Activated naive CD4-positive, alpha-beta T cell treated with anti-CD3 and anti-CD28 coated beads, Interleukin-2, amount 50 U/mL, for 72 hours (primary cell): ENCODE results near the gene ANKRD27. TPM values are rescaled to one million over a fixed set of nuclear protein-coding genes. Genes with fewer than 3 reads are reported as not detected.

Experiments
- ATAC-seq, 2 donors: fragments of 150-1000 bp; cut with Tn5 transposase; 2 replicates each; pipeline ENCODE4 v1.10.0; 2021; ENCODE audit warnings: mild to moderate bottlenecking in 2 of 2, moderate library complexity in 2 of 2
- DNase-seq, 2 donors: peaks; one replicate each; pipeline ENCODE4 v3.0.0; 2021 to 2022; ENCODE audit warnings: low spot score in 2 of 2
- H3K27ac Mint-ChIP-seq, 2 donors: one replicate each; pipeline ENCODE4 v1.8.0; 2022; ENCODE audit warnings: mild to moderate bottlenecking in 2 of 2, mixed read lengths in 2 of 2
- H3K36me3 Mint-ChIP-seq, 2 donors: one replicate each; pipeline ENCODE4 v1.8.0; 2022; ENCODE audit warnings: mixed read lengths in 2 of 2
- H3K9me3 Mint-ChIP-seq, 2 donors: one replicate each; pipeline ENCODE4 v1.8.0; 2022; ENCODE audit warnings: mixed read lengths in 2 of 2
- total RNA-seq, 2 donors: library from RNA; stranded (reverse); gene quantifications; one replicate each; pipeline ENCODE4 v1.2.3, GENCODE V29; 2022

Gene ANKRD27
- total RNA-seq, 2 donors from 2014 or later = 30.2 to 38.5 TPM

DNA sequence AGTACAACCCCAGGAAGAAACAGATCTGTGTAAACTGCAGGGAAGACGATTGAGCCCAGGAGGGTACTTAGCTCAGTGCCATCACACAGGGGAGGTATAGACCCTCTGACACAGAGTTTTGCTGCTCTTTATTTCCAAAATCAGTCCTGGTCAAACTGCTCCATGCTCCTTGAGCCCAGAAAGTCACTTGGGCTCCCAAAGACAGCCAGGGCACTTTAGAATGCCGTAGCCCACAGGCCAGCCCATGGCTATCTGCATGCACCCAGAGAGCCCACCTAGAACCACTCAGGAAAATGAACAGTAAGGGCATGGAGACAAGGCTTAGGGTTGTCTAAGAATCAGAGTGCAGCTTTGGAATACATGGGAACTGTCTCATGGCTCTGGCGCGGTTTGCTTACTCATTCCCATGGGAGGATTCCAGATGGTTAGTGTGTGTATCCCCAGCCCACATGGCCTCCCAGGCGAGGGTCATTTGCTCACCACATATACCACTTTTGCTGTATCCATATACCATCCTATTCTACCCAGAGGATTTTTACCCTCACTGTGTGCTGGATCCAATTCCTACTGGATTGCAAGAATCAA, 108.6 kb downstream of the ANKRD27 start:
- DNase-seq (no peak), ATAC-seq (no peak)
- Mint-ChIP-seq H3K9me3 (no peaks in the 10 kb centered on the region), H3K36me3 (no peaks in the 10 kb centered on the region), H3K27ac (no peak overlapping the region)

- no peaks in the 10 kb centered on the region for H3K36me3 Mint-ChIP-seq
Observed at GRCh38 chr19:32563761-32564160, 111.2 kb downstream of the ANKRD27 start.

GRCh38 chr19:32558607-32559228, 116.3 kb downstream of the ANKRD27 start:
- DNase-seq (no peak), ATAC-seq (no peak)
- Mint-ChIP-seq H3K9me3 (no peaks in the 10 kb centered on the region), H3K36me3 (no peaks in the 10 kb centered on the region), H3K27ac (peak overlapping the region in 1 of 2 donors; percentile 3)

More at GRCh38 chr19:32563761-32564160, 111.2 kb downstream of the ANKRD27 start:
- no peak for ATAC-seq
- Mint-ChIP-seq H3K9me3 (no peaks in the 10 kb centered on the region), H3K27ac (no peak overlapping the region)
- no peak for DNase-seq

- peak; percentile 42 to 50 for ATAC-seq
Observed at GRCh38 chr19:32555786-32556185, 119.2 kb downstream of the ANKRD27 start.

DNA sequence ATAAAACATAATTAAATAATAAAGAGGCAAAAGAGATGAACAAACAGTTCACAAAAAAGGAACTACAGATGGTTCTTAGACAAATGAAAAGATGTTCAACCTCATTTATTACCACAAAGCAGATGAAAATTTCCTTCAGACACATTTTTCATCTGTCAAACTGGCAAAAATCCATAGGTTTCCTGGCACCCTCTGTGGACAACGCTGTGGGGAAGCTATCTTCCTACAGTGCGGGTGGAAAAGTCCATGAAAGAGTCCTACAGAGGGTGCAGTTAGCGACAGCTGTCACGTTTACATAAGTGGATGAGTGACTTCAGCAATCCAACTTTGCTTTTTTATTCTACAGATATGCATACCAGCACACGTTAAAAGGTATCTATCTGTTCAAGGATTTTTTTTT, 124.3 kb downstream of the ANKRD27 start:
- no peaks in the 10 kb centered on the region for H3K36me3 Mint-ChIP-seq
- no peak overlapping the region for H3K27ac Mint-ChIP-seq

More at GRCh38 chr19:32555786-32556185, 119.2 kb downstream of the ANKRD27 start:
- Mint-ChIP-seq H3K27ac (no peak overlapping the region), H3K36me3 (no peaks in the 10 kb centered on the region), H3K9me3 (no peaks in the 10 kb centered on the region)
- DNase-seq = no peak

More for the DNA sequence above, 124.3 kb downstream of the ANKRD27 start:
- no peak for ATAC-seq
- H3K9me3 Mint-ChIP-seq = no peaks in the 10 kb centered on the region
- DNase-seq = no peak

Other genes starting within 250 kb of the ANKRD27 start
- 100 to 1,000 TPM in 1 of 2 donors, 10 to 100 TPM in 1; 68.3 to 121 TPM for gene PDCD5, start 94.0 kb downstream of the ANKRD27 start, total RNA-seq
- under 1 TPM in 1 of 2 donors, not detected in 1; 0.39 TPM for gene RGS9BP, start 668 bp upstream of the ANKRD27 start, total RNA-seq
- gene NUDT19, start 16.6 kb upstream of the ANKRD27 start, total RNA-seq = 10 to 100 TPM; 10.1 to 15.9 TPM
- gene TDRD12, start 44.6 kb upstream of the ANKRD27 start, total RNA-seq = 1 to 10 TPM in 1 of 2 donors, under 1 TPM in 1; 0.09 to 5.8 TPM
- not detected for gene SLC7A9, start 194.6 kb upstream of the ANKRD27 start, total RNA-seq